Activated CD4-positive, CD25-positive, alpha-beta regulatory T cell treated with anti-CD3 and anti-CD28 coated beads, Interleukin-2, amount 50 U/mL, for 24 hours (primary cell): ENCODE results near the gene IGF1R.

Experiments
- ATAC-seq, 2 donors: fragments of 150-1000 bp; cut with Tn5 transposase; one replicate each; pipeline ENCODE4 v1.10.0; 2021; ENCODE audit warnings: mild to moderate bottlenecking in 1 of 2, moderate library complexity in 1 of 2

Gene IGF1R

DNA sequence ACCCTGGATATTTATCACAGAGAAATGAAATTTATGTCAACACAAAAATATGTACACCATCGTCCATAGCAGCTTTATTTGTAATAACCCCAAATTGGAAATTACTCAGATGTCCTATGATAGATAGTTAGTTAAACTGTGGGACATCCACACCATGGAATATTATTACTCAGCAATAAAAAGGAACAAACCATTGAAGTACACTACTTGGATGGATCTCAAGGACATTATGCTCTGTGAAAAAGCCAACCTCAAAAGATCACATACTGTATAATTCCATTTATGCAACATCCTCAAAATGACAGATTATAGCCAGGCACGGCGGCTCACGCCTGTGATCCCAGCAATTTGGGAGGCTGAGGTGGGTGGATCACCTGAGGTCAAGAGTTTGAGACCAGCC lies 246.0 kb downstream of the IGF1R start:
- ATAC-seq: no peak

DNA sequence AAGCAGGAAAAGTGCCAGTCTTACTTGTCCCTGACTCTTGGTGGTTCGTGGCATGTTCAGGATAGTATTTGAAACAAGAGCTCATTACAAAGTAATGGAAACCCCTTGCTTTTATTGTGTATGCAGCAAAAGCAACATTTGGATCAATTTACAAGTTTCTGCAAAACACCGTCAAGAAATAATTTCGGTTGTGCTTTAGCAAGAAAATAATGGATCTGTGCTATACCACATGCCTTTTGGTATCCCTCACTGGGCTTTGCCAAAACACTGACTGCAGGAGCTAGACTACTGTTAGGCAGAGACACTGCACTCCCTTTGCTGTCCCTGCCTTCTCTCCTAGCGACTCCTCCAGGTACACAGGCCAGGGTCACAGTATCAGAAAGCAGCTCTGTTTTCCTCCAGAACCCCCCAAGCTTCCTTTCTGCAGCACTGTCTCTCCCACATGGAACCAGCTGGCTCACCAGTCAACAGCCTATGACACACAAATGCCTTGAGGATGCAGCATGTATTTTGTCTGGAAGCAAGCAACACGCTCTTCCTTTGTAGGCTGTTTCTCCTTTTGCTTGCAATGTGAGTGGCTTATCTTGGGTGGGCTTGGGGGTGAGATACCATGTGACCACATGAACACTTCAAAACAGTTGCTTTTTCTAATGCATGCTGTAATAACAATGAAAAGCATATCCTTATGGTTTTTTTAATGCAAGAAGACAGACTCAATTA lies 247.8 kb downstream of the IGF1R start:
- ATAC-seq: no peak

DNA sequence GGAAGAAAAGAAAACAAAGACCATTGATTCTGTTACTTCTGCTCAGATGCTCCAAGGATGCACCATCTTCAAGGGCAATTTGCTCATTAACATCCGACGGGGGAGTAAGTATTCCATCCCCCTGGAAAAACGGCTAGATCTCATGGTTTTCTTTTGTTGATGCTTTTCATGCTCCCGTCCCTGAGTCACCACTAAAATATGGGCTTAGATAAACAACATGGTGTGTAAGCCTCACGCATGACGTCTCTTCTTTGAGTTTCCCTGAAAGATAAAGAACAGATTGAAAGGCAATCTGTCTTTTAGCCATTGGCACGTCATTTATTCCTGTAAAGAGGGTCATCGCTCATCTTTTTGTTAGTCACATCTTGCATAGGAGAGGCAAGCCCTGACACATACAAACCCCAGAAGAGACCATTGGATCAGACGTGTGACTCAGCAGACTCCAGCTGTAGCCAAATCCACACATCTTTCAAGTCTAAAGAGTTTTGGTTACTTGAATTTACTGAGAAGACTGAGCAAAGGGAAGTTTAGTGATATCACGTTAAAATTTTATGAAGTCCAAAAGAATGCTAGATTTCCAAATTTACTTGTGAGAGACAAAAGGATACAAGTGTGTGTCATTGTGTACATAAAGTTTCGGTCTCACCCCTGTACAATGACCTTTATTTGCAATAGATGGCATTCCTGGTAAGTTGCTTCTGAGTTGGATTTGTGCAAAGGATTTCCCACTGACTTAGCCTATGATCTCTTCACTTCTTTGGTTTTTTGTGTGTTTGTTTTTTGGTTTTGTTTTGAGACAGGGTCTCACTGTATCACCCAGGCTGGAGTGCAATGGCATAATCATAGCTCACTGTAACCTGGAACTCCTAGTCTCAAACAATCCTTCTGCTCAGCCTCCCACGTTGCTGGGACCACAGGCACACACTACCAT lies 248.7 kb downstream of the IGF1R start:
- no peak for ATAC-seq

DNA sequence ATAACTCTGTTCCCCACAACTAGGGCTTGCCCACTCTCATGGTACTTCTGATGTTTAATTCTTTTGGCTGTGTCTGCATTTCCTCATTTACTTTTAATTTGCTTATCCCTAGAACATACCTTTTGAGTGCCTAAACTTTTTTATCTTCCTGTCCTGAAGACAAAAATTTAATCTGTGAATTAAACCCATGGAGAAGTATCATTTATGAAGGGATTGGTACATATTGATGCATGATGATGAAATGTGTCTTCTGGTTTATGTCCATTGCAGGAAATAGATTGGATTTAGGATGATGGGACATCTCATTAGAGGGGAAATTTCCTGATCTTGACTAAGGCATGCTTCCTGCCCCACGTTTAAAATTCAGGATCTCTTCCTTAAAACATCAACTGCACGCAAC lies 249.8 kb downstream of the IGF1R start:
- no peak for ATAC-seq

DNA sequence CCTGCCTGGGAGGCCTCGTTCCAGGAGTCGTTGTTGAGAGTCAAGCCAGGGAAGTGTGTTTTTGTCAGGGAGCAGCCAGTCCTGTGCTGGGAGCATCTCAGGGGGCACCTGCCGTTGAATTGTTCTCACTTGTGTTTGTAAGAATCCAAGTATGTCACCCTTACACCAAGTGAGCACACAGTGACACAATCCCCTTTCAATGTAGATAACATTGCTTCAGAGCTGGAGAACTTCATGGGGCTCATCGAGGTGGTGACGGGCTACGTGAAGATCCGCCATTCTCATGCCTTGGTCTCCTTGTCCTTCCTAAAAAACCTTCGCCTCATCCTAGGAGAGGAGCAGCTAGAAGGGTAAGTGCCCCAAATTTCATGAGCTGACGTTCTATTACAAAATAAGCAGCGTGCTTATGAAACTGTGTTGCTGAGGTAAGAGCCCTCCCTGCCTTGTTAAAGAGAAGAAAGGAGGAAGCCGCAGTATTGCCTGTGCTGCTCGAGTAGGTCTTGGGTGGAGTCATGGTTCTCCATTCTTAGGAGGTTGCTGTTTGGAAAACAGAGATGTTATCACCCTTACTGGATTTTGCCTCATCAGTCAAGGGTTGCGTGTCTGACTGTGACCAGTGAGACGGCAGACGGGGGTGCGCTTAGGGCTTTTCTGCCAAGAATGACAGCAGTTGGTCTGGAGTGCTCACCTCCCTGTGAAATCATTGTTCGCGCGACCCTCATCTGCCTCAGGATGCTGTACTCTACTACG lies 251.1 kb downstream of the IGF1R start:
- no peak for ATAC-seq

DNA sequence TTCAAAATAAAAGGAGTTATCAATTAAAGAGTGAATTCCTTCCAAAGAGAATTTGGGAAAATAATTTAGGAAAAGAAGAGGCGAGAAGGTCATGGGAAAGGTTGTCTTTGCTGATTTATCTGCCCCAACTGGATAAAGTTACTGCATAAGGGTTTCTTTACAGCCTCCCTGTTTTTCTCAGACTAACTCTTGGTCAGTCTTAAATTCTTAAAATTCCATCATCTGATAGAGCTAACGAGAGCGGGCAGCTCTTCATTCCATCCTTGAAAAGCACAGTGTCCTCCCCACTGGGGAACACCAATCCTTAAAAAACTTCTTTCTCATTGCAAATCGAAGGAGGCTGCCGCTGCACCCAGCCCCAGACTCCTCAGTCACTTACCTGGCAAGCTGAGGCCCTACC lies 252.0 kb downstream of the IGF1R start:
- ATAC-seq: no peak

DNA sequence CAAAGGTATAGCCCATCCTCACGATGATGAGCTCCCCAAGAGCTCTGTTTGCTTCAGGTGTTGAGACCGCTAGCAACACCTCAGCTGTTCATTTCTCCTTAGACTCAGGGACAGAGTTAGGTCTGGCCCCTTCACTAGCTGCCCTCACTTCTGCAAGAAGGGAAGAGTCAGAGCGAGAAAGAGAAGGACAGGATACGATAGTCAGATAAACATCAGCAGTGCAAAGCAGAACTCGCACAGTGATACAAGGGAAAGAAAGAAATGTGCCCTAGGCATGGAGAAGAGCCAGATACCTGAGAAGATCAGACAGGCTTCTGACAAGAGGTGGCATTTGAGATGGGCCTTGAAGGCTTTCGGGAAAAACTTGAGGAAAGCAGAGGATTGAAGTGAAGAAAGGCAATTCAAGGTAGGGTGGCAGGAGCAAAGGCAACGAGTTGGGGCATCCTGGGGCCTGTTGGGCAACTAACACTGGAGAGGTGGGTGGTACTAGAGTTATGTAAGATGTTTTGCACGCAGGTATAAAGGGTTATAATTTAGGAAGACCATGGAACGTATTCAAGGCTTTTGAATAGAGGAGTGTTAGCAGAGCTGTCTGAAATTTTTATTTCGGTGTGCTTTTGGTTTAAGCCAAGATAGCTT lies 253.2 kb downstream of the IGF1R start:
- no peak for ATAC-seq

DNA sequence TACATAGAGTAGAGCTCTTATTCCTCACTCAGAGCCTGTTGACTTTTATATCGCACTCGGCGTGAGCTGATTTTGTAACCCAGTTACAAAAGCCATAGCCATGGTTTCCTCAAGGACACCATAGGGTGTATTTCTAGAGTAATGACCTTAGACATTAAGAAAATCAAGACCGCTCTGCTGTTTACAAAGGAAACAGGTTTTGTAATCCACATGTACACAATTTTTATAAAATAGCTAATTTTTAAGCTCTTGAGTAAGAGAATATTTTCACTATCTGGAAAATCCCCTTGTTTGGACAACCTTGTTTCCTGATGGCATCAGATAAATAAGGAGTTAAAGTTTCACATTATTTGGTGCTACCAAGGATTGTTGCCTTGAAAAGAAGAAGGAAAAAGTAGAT lies 254.6 kb downstream of the IGF1R start:
- no peak for ATAC-seq

DNA sequence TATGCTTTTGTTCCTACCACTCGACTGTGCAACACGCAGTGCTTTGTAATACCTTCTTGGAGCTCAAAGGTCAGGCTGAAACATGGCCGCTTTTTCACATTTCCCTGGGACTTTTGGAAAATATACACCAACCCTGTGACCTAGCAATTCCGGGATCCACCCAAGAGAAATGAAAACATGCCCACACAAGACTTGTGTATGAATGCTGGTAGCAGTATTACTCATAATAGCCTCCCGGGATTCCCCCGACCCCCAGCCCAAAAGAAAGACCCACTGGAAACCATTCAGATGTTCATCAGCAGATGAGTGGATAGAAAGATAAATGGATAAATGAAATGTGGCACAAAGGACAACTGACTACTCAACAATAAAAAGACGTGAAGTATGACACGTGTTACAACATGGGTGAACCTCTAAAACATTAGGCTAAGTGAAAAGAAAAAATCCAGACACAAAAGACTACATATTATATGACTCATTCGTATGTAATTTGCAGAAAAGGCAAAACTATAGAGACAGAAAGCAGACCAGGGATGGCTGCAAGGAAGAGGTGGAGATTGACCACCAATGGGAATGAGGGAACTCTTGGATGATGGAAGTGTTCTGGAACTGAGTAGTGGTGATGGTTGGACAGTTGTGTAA lies 255.2 kb downstream of the IGF1R start:
- ATAC-seq: no peak

DNA sequence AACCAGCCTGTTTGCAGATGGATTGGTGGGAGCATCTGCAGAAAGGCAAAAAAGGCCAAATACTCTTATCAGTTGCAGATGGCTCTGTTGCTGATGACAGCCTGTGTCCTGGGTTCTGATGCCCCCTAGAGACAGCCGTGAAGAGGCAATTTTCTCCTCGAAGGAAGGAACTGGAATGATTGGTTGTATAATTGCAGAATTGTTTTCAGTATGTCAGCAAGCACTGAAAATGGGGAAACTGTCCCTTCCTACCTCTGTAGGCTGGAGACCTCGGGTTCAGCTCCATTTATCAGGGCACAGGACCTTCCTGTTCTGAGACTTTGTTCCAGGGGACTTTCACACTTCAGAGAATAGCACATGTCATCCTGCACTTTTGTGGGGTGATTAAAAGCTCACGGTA lies 256.2 kb downstream of the IGF1R start:
- no peak for ATAC-seq

DNA sequence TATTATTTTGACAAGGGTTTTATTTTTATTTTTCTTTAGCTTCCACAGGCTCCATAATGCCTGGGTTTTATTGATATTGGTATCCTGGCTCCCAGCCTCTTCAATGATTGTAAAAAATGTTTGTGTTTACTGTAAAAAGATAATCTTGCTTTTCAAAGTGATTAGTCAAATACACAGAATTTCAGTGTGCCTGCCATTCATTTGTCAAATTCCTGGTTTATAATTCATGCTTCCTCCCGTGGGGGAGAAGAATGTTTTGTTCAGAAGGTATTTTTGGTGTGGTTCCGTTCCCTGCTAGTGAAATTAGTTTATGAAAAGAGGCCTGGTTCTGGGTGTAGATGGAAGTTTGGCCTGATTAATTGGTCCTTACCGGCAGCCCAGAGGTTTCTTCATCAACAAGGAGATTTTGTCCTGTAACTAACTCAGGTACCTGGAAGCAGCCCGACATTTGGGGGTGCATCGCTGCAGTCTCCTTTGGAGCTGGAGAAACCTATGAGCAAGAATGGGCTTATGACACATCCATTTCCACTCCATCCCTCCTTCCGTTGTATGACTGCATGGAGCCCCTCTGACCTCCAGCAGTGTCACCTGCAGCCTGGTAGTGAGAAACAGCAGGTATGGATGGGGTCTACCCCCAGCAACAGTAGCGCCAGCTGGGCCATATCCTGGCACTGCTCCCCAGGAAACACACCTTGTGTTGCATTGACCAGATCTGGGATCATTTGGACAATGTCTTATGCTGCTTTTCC lies 257.8 kb downstream of the IGF1R start:
- ATAC-seq: no peak

DNA sequence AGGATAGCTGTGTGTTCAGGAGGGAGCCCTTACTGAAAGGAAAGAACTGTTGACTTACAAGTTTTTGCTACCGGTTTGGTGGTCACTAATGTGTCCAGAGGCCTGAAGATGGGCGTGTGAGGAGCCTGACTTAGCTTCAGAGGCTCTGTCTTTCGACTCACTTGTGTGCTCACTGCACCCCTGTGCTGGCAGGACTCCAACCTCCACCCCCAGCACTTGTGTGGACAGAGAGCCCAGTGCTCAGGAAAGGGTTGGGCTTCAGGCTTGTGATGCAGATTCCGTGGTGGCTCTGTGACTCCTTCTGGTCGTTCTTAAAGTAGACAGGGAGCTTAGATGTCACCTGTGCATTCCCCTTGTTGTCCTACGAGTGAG lies 258.4 kb downstream of the IGF1R start:
- no peak for ATAC-seq

DNA sequence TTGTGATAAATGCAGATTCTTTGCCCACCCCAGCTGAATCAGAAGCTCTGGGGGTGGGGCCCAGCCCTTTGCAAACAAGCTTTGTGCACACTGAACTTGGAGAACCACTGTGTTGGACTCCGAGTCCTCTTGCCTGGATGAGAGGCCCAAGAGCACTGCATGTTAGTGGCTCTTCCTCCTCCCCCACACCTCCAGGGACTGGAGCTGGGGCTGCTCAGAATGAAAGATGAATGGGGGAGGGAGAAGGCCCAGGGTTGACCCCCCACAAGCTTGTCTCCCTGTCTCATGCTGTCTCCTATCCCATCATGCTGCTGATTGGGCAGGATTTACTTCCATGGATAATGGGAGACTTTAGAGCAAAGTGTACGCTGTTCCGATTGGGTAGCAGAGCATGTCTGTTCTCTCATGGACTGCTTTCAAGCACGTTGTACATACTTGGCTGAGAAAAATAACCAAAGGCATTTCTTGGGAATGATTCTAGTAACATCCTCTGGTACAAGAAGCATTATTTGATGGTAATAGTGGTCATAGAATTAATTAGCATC lies 259.7 kb downstream of the IGF1R start:
- no peak for ATAC-seq

DNA sequence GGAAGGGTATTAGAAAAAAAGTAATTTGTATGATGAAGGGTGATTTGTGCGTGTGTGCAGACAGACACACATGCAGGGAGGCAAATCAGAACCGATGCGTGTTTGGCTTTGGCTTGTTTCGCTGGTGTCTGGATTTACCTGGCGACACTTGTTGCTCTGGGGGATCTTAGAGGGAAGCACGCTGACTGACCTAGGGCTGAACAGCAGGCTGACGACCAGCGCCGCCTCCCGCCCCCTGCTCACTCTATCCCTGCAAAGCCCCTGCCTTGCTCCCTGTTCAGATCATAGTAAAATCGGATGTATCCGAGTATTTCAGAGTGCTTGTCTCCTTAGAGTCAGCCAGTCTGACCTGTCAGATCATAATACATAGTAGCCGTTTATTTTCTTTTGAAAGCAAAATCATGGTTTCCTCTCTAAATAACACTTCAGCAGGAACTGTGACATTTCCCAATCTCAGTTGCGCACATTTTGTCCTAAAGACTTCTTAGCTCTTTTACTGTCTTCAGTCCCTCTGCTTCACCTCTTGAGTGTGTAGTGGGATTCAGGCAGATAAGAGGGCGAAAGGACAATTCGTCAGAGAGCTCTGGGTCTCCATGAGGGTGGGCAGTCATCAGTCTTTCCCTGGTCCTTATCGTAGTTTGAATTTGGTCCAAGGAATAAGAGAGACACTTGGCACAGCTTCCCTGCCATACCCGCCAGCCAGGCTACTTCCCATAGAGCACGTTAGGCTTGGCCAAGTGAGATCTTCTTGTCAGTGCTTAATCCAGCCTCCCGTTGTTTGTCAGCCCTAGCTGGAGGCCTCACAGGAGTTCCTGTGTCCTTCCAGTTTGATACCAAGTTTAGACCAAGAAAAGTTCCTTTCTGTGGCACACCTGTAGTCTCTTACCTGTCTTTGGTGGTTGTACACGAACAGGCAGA lies 261.9 kb downstream of the IGF1R start:
- ATAC-seq: no peak

DNA sequence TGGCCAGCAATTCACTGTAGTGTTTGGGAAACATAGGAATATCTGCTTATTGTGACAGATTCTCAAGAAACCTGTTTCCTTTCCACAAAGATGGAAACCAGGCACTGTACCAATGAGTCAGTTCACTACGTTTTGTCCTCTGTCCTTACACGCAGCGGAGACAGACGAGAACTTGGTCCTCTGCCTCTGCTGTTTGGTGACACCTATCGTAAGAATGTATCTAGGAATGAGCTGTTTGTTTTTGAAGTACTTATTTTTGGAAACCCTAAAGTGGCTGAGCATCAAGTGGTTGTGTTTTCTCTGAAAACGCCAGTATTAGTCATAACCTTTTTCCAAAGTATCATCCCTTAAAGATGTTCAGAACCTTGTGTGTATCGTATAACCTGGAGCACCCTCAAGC lies 266.3 kb downstream of the IGF1R start:
- no peak for ATAC-seq

DNA sequence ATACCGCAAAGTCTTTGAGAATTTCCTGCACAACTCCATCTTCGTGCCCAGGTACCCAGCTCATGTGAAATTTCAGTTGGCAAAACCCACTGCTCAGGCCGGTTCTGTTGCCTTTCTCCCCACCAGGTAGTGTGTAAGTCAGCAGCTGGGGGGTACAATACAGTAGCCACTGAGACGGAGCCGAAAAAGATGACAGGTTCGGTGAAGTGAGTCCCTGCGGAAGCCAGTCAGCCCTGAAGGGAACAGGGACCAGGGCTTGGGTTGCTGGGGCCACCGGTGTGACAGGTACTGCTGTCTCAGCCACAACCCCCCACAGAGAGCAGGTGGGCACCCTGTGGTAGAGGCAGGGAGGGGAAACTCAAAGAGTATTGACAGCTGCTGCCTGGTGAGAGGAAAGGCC lies 268.5 kb downstream of the IGF1R start:
- no peak for ATAC-seq

DNA sequence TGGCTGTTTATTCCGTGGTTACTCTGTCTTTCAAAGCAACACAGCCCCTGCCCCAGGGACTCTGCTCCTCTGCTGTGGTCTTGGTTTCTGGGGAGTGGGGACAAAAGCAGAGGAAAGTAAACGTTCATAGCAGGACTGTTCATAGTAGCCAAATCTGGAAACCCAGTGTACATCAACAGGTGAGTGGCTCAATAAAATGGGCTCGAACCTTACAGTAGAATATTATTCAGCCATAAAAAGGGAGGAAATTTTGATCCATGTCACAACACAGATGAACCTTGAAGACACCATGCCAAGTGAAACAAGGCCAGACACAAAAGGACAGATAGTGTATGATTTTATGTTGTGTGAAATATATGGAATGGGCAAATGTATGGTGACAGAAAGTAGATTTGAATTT lies 269.1 kb downstream of the IGF1R start:
- no peak for ATAC-seq

DNA sequence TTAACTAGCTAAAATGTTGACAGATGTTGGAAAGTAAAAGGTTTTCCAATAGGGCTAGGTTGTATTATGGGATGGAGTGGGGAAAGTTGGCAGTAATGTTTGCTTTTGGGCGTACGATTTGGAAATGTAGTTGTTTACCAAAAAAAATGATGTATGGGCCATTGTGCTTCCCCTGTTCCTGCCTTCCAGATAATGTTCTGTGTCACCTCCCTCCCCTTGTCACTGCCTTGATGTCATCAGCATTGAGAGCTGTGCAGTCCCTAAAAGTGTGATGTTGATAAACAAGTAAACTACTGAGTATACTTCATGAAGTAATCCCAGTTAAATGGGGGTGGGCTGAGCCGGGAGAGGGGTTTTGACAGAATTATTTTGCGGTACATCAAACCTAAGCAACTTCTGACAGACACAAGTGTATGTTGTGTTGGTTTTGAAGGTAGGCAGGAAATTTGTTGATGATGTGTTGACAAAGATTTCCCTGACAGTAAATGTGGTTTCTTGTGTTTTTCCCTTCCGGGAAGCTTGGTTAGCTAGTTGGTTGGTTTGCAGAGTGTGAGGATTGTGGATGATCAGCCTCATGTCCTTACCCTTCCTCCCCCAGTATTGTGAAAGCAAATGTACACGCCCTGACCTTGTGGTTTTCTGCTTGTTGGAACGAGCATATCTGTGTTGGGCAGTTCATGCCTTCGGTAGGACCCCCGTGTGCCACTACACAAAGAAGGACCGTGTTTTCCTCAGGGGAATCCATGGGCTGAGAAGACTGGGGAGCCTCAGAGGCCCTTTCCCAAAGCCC lies 271.9 kb downstream of the IGF1R start:
- no peak for ATAC-seq

DNA sequence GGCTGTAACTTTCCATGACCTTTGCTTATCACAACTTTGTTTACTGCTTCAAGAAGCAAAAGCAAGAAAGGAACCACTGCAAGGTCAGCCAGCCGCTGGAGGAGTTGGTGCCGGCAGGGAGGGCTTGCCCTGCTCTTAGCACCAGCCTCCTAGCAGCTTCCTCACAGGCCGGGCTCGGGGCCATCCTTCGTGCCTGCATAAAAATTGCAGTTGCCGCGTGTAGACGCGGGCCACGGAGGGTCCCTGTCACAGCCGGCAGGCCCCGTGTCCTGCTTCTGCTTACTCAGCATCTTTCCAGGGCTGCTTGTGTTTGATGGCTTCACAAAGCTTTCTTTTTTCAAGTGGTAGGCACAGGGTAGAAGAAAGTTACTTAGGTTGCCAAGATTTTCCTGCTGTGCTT lies 274.8 kb downstream of the IGF1R start:
- no peak for ATAC-seq
